NK-92 (cell line): Measurements from ENCODE around the gene RFTN2.
"Not testable (repeated sequence)": the region's sequence is repeated elsewhere in the genome, so short reads cannot be mapped to it uniquely, and the experiment has no call there.

Source experiments
- DNase-seq: peaks from one replicate; lab custom pipeline; 2025; ENCODE audit not compliant: unreplicated experiment; lab: John Stamatoyannopoulos, UW

The RFTN2 gene

GRCh38 chr2:197606180-197606579 lies 69.2 kb downstream of the RFTN2 start:
- no peak for DNase-seq

- DNase-seq, result no peak
Measured at GRCh38 chr2:197604117-197604860, 71.1 kb downstream of the RFTN2 start.

- no peak for DNase-seq
Measured at GRCh38 chr2:197601726-197602125, 73.7 kb downstream of the RFTN2 start.

GRCh38 chr2:197600306-197600705 lies 75.1 kb downstream of the RFTN2 start:
- DNase-seq, result no peak

- DNase-seq, result no peak
Measured at GRCh38 chr2:197599285-197599965, 76.0 kb downstream of the RFTN2 start.

GRCh38 chr2:197598450-197598849 lies 76.9 kb downstream of the RFTN2 start:
- no peak for DNase-seq

- no peak for DNase-seq
Measured at GRCh38 chr2:197597166-197597565, 78.2 kb downstream of the RFTN2 start.

GRCh38 chr2:197596766-197597165 lies 78.6 kb downstream of the RFTN2 start:
- DNase-seq, result no peak

- no peak for DNase-seq
Measured at GRCh38 chr2:197591339-197592072, 83.9 kb downstream of the RFTN2 start.

GRCh38 chr2:197587255-197587654 lies 88.1 kb downstream of the RFTN2 start:
- not testable (repeated sequence) for DNase-seq

GRCh38 chr2:197580166-197580565 lies 95.2 kb downstream of the RFTN2 start:
- DNase-seq, result not testable (repeated sequence)

- not testable (repeated sequence) for DNase-seq
Measured at GRCh38 chr2:197578294-197578693, 97.1 kb downstream of the RFTN2 start.

GRCh38 chr2:197577446-197577845 lies 97.9 kb downstream of the RFTN2 start:
- DNase-seq, result no peak

- no peak for DNase-seq
Measured at GRCh38 chr2:197576631-197577030, 98.8 kb downstream of the RFTN2 start.

- no peak for DNase-seq
Measured at GRCh38 chr2:197575987-197576386, 99.4 kb downstream of the RFTN2 start.

- DNase-seq, result no peak
Measured at GRCh38 chr2:197573608-197574007, 101.8 kb downstream of the RFTN2 start.

- no peak for DNase-seq
Measured at GRCh38 chr2:197571627-197572271, 103.6 kb downstream of the RFTN2 start.

GRCh38 chr2:197560146-197560665 lies 115.2 kb downstream of the RFTN2 start:
- DNase-seq, result no peak

- DNase-seq, result no peak
Measured at GRCh38 chr2:197559681-197560080, 115.7 kb downstream of the RFTN2 start.

- DNase-seq, result no peak
Measured at GRCh38 chr2:197558393-197558792, 117.0 kb downstream of the RFTN2 start.

- no peak for DNase-seq
Measured at GRCh38 chr2:197556456-197556855, 118.9 kb downstream of the RFTN2 start.
